DMS79 treated with DMSO at 0.1 percent for 48 hours (cell line): ENCODE results near the gene COPE.
"Not testable (repeated sequence)": the region's sequence is repeated elsewhere in the genome, so short reads cannot be mapped to it uniquely, and the experiment has no call there.

Source experiments
- DNase-seq: peaks from one replicate; lab custom pipeline; 2025; lab: John Stamatoyannopoulos, UW

The COPE gene

DNA sequence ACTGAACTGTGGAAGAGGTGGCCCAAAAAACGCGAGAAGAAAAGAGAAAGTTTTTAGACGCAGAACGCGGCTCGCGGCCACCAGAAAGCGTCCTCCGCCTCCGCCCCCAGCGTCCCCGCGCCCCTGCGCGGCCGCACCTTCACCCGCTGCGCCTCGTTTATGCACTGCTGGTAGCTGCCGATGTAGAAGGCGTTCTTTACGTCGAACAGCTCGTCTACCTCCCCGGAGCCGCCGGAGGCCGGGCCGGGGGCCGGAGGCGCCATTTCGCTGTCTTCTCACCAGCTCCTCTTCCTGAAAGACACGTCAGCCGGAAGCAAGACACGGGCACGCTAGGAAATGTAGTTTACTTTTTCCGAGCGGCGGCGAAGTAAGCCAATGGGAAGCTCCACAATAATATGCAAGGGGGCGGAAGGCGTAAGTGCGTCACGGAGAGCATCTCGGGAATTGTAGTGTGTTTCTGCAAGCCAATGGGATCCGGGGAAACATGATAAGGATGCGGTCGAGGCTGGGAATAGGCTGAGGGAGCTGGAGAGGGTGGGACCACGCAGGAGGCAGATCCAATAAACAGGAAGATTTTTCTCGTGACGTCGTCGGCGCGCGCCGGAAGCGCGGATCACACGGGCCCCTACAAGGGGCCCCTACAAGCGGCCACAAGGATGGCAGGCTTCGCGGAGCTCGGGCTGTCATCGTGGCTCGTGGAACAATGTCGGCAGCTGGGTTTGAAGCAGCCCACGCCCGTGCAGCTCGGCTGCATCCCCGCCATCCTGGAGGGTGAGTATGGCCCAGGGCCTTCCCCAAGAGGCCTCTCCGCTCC lies at the start of gene COPE, which contains the start of gene DDX49:
TSS of gene COPE (minus strand) at position 302 of the 814 bp plus-strand sequence. CDS start at position 263, 39 bp downstream.
TSS of gene DDX49 (plus strand) at position 630 of the 814 bp plus-strand sequence. CDS start at position 657, 27 bp downstream.
- peak; percentile 99 for DNase-seq

DNA sequence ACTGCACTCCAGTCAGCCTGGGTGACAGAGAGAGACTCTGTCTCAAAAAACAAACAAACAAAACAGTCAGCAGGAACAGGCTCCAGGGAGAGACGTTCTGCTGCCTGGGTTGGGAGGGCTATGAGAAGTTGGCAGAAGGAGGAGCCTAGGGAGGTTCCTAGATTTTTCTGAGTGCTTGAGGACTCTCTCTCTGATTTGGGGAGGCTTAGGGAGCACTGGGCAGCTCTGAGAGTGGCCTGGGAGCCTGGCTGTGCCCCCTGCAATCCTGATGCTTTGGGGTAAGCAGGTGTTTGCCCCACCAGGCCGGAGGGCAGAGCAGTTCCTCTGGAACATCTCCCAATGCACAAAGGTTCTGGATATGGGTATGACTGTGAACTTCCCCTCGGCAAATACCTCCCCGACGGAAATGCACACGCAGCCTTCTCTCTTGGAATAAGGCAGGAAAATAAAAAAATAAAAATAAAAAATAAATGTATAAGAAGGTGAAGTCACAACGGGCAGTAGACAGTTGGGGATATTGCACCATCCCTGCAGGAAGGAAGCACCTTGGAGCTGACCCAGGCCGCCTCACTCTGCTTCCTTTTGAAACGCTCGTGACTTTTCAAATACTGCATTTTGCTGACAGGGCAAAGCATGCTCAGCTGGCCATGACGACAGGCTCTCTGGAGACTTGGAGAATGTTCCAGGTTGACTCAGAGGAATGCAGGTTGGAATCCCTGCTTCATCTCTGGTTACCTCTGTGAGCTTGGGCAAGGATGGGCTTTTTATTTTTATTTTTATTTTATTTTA lies 48.4 kb upstream of the COPE start:
- DNase-seq = peak; percentile 70

DNA sequence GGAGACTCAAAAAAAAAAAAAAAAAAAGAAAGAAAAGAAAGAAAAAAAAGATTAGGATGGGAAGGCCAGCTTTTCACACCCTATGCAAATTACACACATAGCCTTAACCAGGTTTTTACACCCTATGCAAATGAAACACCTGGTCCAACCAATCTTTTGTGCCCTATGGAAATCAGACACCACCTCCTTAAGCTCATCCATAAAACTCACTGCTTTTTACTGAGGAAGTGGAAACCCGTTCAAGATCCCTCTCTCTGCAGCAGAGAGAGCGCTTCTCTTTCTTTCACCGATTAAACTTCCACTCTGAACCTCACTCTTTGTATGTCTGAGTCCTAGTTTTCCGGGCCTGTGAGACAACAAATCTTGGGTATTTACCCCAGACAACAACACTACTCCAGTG lies 47.1 kb upstream of the COPE start:
- DNase-seq = no peak

DNA sequence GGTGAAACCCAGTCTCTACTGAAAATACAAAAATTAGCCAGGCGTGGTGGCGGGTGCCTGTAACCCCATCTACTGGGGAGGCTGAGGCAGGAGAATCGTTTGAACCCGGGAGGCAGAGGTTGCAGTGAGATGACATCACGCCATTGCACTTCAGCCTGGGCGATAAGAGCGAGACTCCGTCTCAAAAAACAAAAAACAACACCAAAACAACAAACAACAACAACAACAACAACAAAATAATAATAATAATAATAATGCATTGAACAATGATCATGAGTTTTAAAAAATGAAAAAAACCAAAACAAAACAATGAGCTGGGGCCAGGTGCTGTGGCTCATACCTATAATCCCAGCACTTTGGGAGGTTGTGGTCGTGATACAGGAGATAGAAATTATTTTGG lies 44.9 kb upstream of the COPE start:
- DNase-seq = no peak

DNA sequence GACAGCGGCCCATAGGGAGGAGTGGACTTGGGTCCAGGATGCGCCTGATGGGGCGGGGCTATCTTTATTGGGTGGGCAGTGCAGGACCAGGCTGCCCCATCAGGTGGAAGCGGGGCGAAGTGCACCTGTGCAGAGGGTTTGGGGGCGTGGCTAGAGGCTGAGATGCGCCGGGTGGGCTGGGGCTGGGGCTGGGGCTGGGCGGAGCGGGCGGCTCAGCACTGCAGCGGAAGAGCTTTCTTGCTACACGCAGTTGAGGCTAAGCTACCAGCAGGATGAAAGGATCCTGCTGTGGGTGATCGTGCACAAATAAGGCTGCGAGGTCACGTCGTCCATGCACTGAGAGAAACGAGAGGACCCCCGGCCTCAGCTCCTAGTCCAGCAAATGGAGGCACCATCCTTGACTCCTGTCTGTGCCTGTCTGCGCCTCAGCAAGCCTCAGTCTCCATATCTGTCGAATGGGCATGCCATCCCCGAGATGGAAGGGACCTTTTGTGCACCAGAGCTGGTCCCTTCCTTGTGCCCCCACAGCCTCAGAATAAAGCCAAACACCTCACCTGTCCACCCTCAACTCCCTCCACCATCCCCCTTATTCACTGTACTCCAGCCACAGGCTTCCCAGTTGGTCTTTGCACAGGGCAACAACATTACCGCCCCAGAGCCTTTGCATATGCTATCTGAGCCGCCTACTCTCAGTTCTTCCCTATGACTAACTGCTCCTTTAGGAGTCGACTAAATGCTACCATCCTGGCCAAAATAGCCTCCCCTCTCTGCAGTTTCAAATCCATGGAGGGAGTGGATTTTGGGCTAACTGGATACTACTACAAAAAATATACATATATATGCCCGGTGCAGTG lies 42.8 kb upstream of the COPE start:
- peak; percentile 2 for DNase-seq

DNA sequence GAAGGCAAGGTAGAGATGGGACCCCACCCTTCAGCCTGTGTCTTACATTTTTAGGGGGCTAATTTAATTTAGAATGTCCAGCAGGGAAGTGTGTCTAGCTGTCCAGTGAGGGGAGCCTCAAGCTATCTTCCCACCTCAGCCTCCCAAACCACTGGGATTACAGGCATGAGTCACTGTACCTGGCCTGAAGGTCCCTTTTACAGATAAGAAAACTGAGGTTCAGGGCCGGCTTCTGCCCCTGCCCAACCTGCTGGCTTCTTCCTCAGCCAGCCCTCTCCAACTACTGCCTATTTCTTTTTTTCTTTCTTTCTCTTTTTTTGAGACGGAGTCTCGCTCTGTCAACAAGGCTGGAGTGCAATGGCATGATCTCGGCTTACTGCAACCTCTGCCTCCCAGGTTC lies 41.2 kb upstream of the COPE start:
- no peak for DNase-seq

DNA sequence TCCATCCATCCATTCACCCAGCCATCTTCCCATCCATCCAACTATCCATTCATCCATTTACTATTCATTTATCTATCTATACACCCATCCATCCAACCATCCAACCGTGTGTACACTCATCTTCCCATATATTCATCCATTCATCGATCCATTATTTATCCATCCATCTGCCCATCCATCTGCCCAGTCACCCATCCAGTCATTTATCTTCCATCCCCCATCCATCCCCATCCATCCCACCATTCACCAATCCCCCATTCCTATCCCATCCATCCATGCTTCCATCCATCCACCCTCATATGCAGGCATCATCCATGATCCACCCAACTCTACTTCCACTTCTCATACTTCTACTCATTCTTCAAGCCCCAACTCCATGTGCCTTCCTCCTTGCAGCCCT lies 35.9 kb upstream of the COPE start:
- no peak for DNase-seq

DNA sequence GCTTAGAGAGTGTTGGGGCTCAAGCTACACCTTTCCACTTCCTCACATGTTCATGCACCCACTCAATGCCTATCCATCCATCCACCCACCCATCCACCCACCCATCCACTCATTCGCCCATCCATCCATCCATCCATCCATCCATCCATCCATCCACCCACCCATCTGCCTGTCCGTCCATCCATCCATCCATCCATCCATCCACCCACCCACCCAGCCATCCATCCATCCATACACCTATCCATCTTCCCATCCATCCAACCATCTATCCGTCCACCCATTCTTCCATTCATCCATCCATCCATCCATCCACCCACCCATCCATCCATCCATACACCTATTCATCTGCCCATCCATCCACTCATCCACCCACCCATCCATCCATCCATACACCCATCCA lies 34.9 kb upstream of the COPE start:
- no peak for DNase-seq

DNA sequence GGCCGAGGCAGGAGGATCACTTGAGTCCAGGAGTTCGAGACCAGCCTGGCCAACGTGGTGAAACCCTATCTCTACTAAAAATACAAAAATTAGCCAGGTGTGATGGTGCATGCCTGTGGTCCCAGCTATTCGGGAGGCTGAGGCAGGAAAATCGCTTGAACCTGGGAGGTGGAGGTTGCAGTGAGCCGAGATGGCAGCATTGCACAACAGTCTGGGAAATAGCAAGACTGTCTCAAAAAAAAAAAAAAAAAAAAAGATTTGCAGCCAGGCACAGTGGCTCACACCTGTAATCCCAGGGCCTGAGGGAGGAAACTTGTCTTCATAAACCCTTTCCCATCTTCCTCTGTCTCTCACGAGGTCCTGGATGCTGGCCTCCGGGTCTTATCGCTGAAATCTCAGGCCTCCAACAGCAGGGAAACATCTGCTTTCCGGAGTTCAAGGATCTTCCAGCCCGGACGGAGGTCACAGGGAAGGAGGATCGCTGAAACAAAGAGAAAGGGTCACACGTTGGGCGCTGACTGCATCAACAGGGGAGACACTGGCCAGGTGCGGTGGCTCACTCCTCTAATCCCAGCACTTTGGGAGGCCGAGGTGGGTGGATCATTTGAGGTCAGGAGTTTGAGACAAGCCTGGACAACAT lies 33.3 kb upstream of the COPE start:
- not testable (repeated sequence) for DNase-seq

DNA sequence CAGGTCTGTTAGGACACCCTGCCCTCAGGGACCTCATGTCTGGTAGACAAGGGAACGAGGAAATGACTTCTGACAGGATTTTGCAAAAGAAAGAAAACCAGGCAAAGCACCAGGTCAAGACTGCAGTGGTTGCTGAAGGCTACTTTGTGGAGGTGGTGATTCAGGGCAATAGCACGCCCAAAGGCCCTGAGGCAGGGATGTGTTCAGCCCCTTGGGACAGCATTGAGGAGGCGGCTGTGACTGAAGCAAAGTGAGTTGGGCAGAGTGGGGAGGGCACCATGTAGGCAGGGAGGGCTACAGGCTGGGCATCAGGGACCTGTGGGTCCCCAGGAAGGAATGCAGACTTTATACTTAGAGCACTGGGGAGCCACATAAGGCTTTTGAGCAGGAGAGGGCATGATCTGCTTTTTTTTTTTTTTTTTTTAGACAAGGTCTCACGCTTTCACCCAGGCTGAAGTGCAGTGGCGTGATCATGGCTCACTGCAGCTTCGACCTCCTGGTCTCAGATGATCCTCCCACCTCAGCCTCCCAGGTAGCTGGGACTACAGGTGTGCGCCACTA lies 32.6 kb upstream of the COPE start:
- DNase-seq = no peak

DNA sequence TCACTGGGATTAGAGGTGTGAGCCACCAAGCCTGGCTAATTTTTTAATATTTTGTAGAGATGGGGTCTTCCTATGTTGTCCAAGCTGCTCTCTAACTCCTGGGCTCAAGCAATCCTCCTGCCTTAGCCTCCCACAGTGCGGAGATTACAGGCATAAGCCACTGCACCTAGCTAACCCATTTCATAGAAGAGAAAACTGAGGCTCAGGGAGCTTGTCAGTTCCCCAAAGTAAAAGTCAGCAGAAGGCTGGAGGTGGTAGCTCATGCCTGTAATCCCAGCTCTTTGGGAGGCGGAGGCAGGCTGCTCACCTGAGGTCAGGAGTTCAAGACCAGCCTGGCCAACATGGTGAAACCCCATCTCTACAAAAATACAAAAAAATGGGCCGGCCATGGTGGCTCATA lies 30.7 kb upstream of the COPE start:
- DNase-seq = no peak

DNA sequence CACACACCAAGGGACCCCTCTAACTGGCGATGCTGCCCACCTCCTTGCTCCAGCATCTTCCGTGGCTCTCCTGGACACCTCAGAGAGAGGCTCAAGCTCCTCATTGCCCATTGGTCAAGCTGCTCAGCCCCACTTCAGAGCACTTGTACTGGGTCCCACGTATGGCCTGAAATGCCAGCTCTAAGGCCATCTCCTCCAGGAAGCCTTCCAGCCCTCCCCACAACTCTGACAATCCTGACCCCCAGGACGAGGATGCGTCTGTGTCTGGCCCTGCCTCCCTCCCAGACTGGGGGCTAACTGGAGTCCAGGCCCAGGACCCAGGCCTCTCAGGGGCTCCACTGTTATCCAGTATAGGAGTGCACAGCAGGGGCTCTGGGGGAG lies 29.8 kb upstream of the COPE start:
- DNase-seq = no peak

DNA sequence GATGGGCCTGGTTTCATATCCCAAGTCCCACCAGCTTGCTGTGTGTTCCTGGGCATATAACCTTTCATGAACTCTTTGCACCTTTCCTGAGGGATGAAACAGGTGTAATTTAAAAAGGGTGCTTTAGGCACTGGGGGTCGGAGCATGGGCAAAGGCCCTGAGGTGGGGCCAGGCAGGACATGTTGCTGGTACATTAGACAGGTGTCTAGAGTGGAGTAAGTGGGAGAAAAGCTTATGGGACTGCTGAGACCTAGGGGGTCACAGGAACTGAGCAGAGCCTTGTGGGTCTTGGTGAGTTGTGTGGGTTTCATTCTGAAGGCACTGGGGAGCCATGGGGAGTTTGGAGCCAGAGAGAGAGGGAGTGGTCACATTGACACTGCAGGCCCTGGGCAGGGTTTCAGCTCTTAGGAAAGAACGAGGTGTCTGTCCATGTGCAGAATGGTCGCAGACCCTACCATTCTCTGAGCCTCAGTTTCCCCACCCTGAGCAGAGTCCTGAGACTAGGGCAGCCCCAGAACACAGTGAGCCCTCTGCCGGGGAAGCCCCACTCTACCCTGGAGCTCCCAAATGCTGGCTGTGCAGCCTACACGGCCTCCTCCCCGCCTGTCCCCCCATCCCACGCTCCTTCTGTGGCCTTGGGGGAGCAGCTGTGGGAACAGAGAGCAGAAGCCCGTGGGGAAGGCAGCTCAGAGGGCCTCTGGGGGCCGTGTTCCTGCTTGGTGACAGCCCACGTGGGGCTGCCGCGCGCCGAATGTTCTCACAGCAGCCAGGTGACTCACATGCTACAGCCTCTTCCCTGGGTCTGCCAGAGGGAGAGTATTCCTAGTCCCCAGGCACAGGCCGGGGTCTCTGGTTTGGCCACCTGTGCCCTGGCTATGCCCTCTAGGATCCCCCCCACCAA lies 29.1 kb upstream of the COPE start:
- no peak for DNase-seq

DNA sequence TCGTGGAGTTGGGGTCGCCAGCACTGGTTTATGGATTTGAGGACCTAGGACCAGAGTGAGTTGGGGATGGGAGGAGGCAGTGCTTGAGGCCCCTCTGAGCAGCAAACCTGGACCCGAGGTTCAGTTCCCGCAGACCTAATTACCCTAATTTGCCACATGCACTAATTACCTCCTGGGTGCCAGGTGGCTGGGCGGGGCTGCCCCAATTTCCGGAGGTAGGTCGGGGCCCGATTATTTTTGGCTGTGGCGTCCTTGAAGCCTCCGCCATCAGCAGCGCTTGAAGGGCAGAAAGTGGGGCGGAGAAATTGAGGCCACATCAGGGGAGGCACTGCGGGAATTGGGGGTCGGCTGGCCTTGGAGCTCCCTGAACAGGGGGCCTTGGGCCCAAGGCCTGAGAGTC lies 27.7 kb upstream of the COPE start:
- no peak for DNase-seq

DNA sequence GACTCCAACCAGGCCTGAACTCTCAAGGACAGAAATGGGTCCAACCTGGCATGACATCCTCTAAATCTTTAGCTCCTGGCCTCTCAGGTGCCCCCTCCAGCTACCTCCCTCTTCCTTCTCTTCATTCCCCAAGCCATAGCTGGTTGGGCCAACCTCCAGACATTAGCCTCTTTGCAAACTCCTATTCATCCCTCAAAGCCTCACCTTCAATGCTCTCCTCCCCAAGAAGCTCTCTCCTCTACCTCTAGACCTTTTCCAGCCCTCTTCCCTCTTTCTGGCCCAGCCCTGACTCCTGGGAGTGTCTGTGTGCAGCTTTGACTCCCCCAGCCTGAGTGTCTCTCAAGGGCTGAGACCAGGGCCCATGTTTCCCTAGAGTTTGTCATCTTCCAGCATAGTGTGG lies 27.1 kb upstream of the COPE start:
- DNase-seq = no peak

DNA sequence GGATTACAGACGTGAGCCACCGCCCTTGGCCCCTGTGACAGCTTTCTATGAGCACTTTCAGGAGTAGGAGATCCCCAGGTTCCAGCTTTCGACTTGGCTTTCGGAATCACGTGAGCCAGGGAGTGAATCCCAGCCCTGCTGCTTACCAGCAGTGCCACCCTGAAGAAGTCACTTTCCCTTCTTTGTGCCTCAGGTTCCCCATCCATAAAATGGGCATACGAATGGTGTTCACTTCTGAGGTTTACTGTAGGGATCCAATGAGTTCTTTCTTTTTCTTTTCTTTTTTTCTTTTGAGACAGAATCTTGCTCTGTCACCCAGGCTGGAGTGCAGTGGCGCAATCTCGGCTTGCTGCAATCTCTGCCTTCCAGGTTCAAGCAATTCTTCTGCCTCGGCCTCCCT lies 26.1 kb upstream of the COPE start:
- DNase-seq = no peak

DNA sequence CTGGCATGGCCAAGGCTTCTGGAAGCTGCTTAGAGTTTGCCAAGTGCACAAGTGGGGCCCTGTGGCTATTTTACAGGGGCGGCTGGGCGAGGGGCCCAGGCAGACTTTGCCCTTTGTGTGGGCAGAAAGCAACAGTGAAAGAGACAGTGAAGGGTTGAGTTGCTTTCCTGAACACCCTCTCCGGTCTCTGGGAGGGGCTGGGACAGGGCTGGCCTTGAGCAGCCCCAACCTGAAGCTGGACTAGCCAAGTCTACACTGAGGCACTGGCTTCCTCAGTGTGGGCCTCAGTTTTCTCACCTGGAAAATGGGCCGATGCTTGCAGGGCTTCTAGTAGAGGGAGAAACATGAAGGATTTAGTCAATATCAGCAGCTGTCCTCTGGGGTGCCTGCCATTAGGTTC lies 24.3 kb upstream of the COPE start:
- DNase-seq = no peak

DNA sequence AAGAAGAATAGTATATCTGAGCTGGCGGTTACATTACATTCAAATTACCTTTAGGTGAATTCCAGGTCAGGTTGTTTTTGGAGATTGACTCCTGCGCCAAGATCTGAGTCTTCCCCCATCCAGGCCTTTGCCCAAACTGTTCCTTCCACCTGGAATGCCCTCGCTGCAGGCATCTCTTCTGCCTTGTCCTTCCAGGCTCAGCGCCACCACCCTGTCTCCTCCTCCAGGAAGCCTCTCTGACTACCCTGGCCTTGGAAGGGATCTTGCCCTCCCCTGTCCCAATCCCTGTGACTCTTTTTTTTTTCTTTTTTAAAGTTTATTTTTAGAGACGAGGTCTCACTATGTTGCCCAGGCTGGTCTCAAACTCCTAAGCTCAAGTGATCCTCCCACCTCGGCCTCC lies 23.5 kb upstream of the COPE start:
- no peak for DNase-seq

DNA sequence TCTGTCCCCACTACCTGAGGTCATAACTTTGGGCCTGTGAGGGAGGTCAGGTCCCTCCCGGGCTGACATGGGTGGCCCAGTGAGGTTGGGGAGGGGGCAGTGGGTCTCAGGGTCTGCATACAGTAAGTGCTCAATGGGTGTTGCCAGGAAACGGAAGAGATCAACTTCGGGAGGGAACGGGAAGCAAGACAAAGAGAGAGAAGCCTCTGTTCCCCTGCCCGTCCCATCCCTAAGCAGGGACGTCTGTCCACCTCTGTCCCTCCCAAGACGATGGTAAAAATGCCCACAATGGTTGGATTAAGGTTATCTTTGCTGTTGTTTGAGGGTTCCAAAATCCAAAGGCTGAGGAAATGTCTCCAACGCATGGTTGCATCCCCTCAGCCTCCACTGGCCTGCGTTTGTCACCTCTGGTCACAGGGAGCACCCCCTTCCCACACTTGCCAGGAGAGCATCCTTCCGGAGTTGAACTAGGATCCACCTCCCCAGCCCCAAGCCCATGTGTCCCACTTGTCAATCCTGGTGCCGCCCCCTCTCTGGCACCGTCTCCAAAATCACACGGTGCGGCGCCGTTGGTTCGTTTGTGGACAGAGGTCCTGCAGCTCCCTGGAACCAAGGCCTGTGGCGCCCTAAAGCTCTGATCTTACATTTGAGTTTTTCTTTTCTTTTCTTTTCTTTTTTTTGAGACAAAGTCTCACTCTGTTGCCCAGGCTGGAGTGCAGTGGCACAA lies 22.6 kb upstream of the COPE start:
- DNase-seq = no peak
